8988T (cell line): ENCODE results near the gene CEP83.
A peak's percentile ranks its signal among the peaks of the same experiment; 100 is the strongest.

Source experiments
- DNase-seq: peaks from one replicate; pipeline ENCODE4 v3.0.0; 2011

The CEP83 gene

DNA sequence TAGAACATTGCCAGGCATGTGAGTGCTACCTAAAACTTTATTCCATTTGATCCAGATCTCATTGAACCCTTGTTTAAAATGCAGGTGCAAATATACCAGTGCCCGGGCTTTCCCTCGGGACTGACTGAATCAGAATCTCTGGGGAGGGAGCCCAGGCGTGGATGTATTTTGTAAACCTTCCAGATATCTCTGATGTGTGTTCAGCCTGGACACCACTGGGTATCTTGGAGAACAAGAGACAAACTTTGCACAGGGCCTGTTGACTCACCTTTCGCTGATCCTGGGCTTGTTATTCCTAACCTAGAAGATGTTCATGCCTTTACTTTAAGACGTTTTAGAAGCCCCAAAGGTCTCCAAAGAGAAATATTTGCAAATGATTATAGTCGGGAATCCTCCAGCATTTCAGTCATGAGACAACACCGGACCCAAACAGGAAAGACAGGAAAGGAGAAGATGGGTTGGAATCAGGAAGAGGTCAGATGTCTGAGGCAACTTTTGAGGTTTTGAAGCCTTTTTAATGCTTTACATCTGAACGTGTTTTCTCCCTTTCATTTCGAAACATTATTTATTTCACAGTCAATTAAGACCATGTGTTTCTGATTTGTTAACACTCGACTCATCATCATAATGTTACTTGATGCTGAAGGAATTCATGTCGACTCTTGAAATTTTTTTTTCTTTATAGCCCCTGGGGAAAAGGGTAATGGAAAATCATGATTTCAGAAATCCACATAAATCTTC is 192.7 kb downstream of the CEP83 start:
- no peak for DNase-seq

DNA sequence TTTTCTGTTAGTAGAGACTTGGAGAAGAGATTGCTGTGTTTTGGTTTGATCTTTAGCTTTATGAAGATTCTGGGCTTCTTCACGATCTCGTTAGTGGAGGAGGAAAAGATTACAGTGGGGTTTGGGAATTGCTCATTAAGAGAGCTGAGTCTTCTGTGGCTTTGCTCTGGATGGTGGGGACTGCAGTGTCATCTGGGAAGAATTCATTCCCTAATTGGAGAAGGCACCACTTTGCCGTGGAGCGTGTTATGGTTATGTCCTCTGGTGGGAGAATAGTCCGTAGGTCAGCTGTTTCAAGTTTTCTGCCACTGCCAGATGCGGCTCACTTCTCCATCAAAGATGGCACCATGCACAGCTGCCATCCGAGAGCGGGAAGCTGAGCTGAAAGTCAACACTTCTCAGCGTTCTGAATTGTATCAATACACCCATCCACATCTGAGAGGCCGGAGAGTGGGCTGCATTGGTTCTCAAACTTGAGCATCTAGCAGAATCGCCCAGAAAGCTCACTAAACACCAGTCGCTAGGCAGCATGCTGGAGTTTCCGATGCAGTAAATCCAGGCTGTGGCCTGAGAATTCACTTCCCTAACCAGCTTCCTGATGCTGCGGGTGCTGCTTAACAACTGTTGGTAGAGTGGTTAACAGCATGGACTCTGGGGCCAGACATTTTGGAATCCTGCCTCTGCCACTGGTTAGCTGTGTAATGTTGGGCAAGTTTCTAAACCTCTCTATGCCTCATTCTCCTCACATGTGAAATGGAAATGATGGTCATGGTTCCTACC is 193.5 kb downstream of the CEP83 start:
- no peak for DNase-seq

DNA sequence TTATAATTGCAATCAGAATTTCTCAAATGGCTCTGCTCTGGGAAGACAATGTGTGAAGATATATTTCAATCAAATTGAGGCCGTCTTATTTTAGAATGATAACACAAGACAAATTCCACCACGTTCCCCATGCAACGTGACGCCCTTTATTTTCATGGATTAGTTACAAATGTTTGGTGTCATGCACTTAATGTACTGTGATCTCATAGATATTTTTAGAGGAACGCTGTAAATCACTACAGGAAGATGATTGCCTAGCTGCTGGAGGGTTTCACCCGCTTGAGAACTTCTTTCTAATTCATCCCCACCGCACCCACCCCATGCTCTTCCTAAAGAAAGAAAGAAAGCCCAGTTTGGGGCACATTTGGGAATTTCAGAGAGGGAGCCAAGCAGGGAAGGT is 194.1 kb downstream of the CEP83 start:
- no peak for DNase-seq

DNA sequence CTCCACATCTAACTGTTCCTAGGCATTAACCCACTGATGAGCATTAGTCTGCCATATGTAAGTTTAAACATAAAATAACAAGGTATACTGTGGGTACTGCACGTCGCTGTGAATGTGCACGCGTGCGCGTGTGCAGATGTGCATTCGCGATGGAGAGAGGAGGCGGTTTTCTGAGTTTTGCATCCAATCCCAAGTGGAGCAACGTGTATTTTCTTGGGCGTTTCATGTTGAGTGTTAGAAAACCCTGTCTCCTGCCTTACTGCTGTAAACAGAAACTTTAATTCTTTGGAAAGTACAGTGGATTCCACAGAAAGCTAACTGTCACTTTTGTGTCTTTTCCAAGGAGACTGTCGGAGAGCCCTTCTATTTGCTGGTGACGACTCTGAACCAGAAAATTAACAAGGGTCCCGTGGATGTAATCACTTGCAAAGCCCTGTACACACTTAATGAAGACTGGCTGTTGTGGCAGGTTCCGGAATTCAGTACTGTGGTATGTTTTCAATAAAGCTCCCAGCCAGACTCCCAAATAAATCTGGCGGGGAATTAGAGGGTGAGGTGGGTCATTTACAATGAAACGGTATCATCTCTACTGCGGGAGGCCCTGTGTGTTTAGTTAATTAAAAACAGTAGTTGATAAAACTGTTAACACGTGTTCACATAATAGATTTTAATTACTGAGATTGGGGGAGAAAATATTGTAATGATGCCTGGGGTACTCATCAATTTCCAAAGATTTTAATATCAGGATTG is 194.8 kb downstream of the CEP83 start:
- DNase-seq, result no peak

DNA sequence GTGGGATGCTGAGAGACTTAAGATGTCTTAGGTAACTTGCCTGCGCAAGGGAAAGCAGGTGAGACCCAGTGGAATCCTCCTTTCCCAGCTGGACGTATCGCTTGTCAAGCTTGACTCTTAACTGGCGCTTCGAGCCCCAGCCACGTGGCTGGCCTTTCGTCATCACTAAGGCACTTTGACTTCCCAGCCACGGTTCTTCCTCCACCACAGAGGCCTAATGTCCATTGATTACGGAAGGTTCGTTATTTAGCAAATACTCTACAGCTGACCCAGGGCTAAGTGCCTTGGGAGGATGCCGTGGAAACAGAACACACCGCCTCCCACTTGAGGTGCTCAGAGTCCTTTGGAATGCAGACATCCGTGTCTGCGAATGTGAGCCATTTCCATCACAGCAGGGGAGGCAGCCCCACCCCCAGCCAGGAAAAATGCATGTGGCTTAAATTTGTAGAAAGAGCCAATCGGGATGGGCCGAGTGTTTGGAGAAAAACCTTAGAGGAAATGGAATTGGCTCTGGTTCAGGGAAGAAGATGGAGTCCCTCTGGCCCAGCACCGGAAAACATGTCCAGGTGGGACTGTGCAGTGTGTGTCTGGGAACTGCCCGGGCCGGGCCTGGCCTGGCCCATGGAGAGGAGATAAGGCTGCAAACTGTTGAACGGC is 195.6 kb downstream of the CEP83 start:
- no peak for DNase-seq

DNA sequence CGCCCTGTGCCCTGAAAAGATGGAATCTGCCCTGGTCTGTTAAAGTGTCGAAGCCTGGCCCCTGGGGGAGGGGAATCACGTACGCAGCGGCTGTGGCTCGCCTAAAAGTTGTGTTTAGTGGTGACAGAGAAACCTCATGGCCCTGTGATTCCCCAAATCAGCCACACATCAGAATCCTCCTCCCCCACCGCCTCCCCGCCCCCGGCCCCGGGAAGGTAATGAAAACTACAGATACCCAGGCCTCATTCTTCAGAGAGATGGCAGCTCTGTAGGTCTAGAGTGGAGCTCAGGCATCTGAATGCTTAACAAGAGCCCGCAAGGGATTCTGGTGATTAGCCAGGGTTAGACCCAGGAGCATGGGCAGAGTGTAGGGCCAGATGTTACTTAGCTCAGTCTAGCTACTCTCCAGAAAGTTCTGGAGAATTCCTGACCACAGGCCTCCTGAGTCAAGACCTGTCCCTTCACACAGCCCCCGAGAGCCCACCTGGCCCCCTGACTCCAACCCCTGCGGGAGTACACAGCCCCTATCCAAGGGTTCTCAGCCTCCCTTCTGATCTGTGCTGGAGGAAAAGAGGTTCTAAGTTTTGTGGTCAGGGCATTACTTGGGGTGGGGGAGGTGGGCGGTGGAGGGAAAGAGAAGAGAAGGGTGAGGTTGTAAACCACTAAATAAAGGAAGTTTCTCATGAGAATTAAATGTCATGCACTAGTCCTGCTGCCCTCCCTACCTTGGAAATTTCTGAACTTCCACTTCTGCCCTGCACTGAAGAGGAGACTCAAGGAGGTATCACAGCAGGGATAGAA is 196.5 kb downstream of the CEP83 start:
- no peak for DNase-seq

DNA sequence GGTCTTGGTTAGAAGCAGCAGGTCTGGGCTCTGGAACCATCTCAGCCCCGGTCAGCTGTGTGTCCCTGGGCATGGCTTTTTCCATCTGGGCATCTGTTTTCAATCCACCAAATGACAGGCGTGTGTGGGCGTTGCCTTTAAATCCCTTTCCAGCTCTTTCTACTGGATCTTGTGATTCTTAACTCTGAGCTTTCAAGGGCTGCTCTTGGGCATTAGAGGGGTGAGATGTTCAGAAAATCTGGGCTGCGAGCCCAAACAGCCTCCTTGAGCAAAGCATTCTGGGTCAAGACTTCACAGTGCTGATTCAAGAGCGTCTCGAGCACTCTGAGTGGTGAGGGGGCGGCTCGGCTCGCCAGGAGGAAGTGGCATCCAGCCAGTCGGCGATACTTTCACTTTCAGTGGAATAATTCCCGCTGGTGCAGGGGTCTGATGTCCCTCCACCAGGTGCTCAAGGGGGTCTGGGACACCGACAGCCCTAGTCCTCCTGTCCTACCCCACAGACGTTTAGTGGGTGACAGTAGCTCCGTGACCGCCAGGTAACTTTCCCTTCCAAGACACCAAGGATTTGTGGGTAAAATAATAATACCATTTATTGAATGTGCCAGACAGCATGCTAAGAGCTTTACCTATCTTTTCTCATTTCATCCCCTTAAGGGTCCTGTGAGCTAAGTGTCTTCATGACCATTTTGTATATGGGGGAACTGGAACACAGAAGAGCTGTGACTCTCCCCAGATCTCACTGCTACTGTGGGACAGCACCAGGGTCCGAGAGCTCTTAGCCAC is 197.2 kb downstream of the CEP83 start:
- peak; percentile 32 for DNase-seq

DNA sequence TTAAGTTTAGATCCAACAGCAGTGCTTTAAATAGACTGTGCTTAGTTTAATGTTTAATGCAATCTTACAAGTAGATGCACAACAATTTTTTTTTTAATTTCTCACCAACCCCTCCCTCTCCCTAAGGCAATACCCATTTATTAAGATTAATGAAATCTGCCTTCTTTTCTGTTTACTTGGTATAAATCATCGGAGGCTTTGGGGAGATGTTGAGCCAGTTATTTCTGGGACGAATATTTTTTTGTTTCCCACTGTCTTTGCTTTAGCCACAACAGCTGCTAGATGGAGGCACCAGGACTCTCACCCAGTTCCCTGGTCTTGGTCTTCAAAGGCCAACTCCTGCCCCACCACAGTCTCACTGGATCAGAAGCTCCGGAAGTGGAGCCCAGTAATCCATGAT is 197.9 kb downstream of the CEP83 start:
- DNase-seq, result no peak

DNA sequence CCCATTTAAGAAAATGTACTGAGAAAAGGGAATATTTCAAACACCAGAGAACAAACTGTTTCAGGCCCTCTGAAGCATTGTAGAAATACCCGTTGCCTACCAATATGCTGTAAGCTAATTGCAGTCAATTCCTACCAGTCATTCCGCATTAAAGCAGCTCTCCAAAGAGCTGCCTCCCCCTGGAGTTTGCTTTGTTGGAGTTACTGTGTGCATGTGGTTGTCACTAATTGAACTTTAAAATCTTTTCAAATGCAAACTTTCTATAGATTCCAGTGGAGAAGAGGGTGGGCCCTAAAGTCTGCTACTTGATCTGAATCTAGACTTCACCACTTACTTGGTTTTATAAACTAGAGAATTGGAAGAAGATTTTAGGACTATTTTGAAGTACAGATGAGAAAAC is 198.5 kb downstream of the CEP83 start:
- no peak for DNase-seq

DNA sequence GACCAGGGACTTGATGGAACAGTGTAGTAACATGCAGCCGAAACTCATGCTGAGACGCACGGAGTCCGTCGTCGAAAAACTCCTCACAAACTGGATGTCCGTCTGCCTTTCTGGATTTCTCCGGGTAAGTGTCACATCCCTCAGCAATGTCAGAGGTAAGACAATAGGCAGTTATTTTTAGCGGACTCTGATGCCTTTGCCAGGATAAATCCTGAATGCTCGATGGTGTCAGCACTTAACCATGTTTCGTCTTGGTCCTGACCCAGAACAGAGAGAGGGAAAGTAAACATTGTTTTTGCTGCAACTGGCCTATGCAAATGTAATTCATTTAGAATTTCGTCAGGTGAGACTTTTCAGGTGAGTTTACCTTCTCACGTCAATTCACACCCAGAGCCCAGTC is 198.9 kb downstream of the CEP83 start:
- DNase-seq, result no peak

DNA sequence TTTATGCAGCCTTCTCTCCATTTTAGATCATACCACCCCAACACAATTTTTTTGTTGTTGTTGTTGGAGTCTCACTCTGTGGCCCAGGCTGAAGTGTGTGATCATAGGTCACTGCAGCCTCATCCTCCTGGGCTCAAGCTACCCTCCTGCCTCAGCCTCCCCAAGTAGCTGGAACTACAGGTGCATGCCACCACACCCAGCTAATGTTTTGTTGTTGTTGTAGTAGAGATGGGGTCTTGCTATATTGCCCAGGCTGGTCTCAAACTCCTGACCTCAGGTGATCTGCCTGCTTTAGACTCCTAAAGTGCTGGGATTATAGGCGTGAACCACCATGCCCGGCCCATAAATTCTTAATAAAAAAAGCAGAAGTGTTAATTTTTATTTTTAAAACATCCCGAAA is 199.7 kb downstream of the CEP83 start:
- no peak for DNase-seq

DNA sequence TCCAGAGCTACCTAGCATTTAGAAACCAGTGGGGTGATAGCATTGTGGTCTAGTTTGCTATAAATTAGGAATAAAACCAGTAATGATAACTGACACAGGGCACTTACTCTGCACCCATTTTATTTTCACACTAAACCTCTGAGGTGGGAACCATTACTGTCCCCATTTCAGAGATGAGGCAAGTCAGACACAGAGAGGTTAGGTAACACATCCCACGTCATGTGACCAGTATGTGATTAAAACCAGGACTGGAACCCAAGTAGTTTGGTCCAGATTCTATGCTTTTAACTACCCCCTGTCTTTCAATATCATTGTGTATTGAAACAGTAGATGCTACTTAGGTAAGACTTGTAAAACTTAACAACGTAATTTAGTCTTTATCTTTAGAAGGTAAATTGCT is 201.1 kb downstream of the CEP83 start:
- DNase-seq, result no peak
